ENCODE data around the gene RCN1. TPM values are rescaled to one million over a fixed set of nuclear protein-coding genes. Genes with fewer than 3 reads are reported as not detected.

RCN1 gene
- total RNA-seq, 1 donor from 2014 or later, result 27.5 TPM

GRCh38 chr11:32065865-32066629, 24.8 kb upstream of the RCN1 start:
- Mint-ChIP-seq H3K36me3 (ENCODE audit: low read depth) (no peaks in the 10 kb centered on the region), H3K4me1 (ENCODE audit: low read depth) (no peaks in the 10 kb centered on the region), H3K9me3 (no peaks in the 10 kb centered on the region), H3K4me3 (ENCODE audit: low read depth) (no peak overlapping the region), H3K27ac (no peak overlapping the region), H3K27me3 (ENCODE audit: low read depth) (peaks cover 29% of the 10 kb centered on the region)
- intact Hi-C loops (cut with micrococcal nuclease), result no loop called here
- no peak for DNase-seq (ENCODE audit: low spot score)

DNA sequence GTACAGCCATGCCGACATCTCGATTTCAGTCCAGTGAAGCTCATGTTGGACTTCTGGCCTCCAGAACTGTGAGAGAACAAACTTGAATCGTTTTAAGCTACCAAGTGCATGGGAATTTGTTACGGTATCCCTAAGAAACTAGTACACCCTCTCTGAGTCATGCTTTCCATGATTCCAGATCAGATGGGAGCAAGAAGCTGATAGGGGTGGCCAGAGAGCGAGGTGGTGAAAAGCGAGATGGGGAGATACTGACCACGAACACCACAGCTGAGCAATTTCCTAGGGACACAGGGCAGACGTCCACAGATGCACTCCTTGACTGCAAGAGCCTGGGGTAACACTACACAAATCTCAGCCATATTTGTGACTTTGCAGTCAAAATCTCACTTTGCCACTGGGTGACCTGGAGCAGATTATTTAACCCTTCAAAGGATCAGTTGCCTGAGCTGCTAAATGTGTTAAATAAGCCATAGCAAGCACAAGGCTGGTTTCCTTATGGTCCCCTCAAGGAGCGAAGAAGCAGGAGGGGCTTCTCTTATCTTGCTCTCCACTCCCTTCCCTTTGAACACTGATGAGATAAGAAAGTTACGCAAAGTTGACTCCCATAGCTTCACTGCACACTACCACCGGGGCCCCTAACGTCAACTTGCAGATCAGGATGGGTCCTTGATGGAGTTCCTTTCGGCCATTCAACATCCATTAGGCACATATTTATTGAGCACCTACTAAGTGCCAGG, 22.6 kb upstream of the RCN1 start:
- Mint-ChIP-seq H3K27ac (no peak overlapping the region), H3K36me3 (ENCODE audit: low read depth) (no peaks in the 10 kb centered on the region), H3K27me3 (ENCODE audit: low read depth) (peaks cover 35% of the 10 kb centered on the region)

GRCh38 chr11:32069361-32070058, 21.4 kb upstream of the RCN1 start:
- H3K9me3 Mint-ChIP-seq, result no peaks in the 10 kb centered on the region
- intact Hi-C loops (cut with micrococcal nuclease), result no loop called here
- no peak overlapping the region for H3K27ac Mint-ChIP-seq
- H3K4me3 Mint-ChIP-seq (ENCODE audit: low read depth), result no peak overlapping the region
- DNase-seq (ENCODE audit: low spot score), result no peak
- no peaks in the 10 kb centered on the region for H3K4me1 Mint-ChIP-seq (ENCODE audit: low read depth)
- no peaks in the 10 kb centered on the region for H3K36me3 Mint-ChIP-seq (ENCODE audit: low read depth)
- peaks cover 28% of the 10 kb centered on the region for H3K27me3 Mint-ChIP-seq (ENCODE audit: low read depth)

More for the DNA sequence above, 22.6 kb upstream of the RCN1 start:
- Mint-ChIP-seq H3K4me3 (ENCODE audit: low read depth) (no peak overlapping the region), H3K9me3 (no peaks in the 10 kb centered on the region), H3K4me1 (ENCODE audit: low read depth) (no peaks in the 10 kb centered on the region)
- intact Hi-C loops (cut with micrococcal nuclease), result no loop called here
- no peak for DNase-seq (ENCODE audit: low spot score)

GRCh38 chr11:32070692-32071091, 20.2 kb upstream of the RCN1 start:
- no peak overlapping the region for H3K27ac Mint-ChIP-seq
- no peaks in the 10 kb centered on the region for H3K9me3 Mint-ChIP-seq
- no peaks in the 10 kb centered on the region for H3K36me3 Mint-ChIP-seq (ENCODE audit: low read depth)
- intact Hi-C loops (cut with micrococcal nuclease), result no loop called here
- no peaks in the 10 kb centered on the region for H3K4me1 Mint-ChIP-seq (ENCODE audit: low read depth)
- DNase-seq (ENCODE audit: low spot score), result no peak
- H3K4me3 Mint-ChIP-seq (ENCODE audit: low read depth), result no peak overlapping the region
- H3K27me3 Mint-ChIP-seq (ENCODE audit: low read depth), result peaks cover 28% of the 10 kb centered on the region

- H3K36me3 Mint-ChIP-seq (ENCODE audit: low read depth), result no peaks in the 10 kb centered on the region
- H3K27me3 Mint-ChIP-seq (ENCODE audit: low read depth), result peaks cover 21% of the 10 kb centered on the region
- intact Hi-C loops (cut with micrococcal nuclease), result no loop called here
- no peak for DNase-seq (ENCODE audit: low spot score)
- H3K27ac Mint-ChIP-seq, result no peak overlapping the region
- H3K4me3 Mint-ChIP-seq (ENCODE audit: low read depth), result no peak overlapping the region
- H3K9me3 Mint-ChIP-seq, result no peaks in the 10 kb centered on the region
- no peaks in the 10 kb centered on the region for H3K4me1 Mint-ChIP-seq (ENCODE audit: low read depth)
Observed at GRCh38 chr11:32071811-32072210, 19.1 kb upstream of the RCN1 start.

- intact Hi-C loops (cut with micrococcal nuclease), result no loop called here
- Mint-ChIP-seq H3K4me1 (ENCODE audit: low read depth) (no peaks in the 10 kb centered on the region), H3K9me3 (no peaks in the 10 kb centered on the region), H3K4me3 (ENCODE audit: low read depth) (no peak overlapping the region), H3K36me3 (ENCODE audit: low read depth) (no peaks in the 10 kb centered on the region), H3K27ac (no peak overlapping the region), H3K27me3 (ENCODE audit: low read depth) (peaks cover 22% of the 10 kb centered on the region)
- DNase-seq (ENCODE audit: low spot score), result no peak
Observed at GRCh38 chr11:32072872-32073643, 17.8 kb upstream of the RCN1 start.

- H3K4me1 Mint-ChIP-seq (ENCODE audit: low read depth), result no peaks in the 10 kb centered on the region
- H3K9me3 Mint-ChIP-seq, result no peaks in the 10 kb centered on the region
- DNase-seq (ENCODE audit: low spot score), result no peak
- no peaks in the 10 kb centered on the region for H3K36me3 Mint-ChIP-seq (ENCODE audit: low read depth)
- intact Hi-C loops (cut with micrococcal nuclease), result no loop called here
- no peak overlapping the region for H3K27ac Mint-ChIP-seq
- H3K27me3 Mint-ChIP-seq (ENCODE audit: low read depth), result peaks cover 16% of the 10 kb centered on the region
- H3K4me3 Mint-ChIP-seq (ENCODE audit: low read depth), result no peak overlapping the region
Observed at GRCh38 chr11:32073644-32074026, 17.2 kb upstream of the RCN1 start.

GRCh38 chr11:32079553-32079952, 11.3 kb upstream of the RCN1 start:
- Mint-ChIP-seq H3K36me3 (ENCODE audit: low read depth) (no peaks in the 10 kb centered on the region), H3K9me3 (no peaks in the 10 kb centered on the region), H3K27me3 (ENCODE audit: low read depth) (peaks cover 20% of the 10 kb centered on the region), H3K4me3 (ENCODE audit: low read depth) (no peak overlapping the region), H3K4me1 (ENCODE audit: low read depth) (no peaks in the 10 kb centered on the region), H3K27ac (no peak overlapping the region)
- intact Hi-C loops (cut with micrococcal nuclease), result no loop called here
- DNase-seq (ENCODE audit: low spot score), result no peak

DNA sequence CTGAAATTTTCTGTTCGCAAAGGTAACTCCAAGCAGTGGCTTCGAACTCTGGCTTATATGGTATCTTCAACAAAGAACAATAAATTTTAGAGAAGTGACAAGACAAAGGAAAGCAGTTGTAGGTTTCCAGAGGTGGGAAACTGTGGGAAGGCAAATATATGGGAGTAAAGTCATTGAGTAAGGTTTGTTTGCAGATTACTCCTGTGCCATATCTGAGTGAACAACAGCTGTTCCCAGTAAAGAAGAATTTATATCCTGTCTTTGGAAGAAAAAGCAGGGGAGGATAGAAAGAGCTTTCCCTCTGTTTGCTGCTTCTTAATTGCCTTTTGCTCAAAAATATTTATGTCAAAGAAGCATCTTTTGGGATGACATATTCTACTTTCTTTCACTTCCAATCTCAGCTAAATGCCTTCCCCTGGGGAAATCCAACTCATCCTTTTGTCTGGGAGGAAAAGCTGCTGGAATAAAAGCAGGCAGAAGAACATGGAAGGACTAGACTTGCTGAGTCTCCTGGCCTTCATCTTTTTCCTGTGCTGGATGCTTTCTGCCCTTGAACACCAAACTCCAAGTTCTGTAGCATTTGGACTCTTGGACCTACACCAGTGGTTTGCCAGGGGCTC, 10.4 kb upstream of the RCN1 start:
- no peak overlapping the region for H3K4me3 Mint-ChIP-seq (ENCODE audit: low read depth)
- peaks cover 23% of the 10 kb centered on the region for H3K27me3 Mint-ChIP-seq (ENCODE audit: low read depth)
- intact Hi-C loops (cut with micrococcal nuclease), result no loop called here
- no peaks in the 10 kb centered on the region for H3K36me3 Mint-ChIP-seq (ENCODE audit: low read depth)
- no peak overlapping the region for H3K27ac Mint-ChIP-seq
- no peaks in the 10 kb centered on the region for H3K9me3 Mint-ChIP-seq
- no peak for DNase-seq (ENCODE audit: low spot score)
- no peaks in the 10 kb centered on the region for H3K4me1 Mint-ChIP-seq (ENCODE audit: low read depth)

DNA sequence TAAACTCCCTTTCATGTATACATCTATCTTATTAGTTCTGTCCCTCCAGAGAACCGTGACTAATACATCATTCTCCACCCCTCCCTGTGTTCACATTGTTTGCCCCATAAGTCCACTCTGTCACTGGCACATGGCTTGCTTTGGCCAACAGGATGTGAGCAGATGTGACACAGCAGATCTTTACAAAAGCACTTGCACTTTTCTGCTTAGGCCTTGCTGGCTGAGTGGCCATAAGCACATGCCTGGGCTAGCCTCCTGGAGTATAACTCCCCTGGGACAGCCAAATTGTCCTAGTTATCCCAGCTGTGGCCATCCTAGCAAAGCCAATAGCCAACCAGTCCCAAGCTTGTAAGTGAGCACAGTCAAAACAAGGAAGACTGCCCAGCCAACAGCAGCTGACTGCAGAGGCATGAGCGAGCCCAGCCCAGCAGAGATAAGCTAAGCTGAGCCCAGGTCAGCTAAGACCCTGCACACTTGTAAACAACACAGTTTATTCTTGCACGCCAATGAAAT, 9.7 kb upstream of the RCN1 start:
- no peak overlapping the region for H3K4me3 Mint-ChIP-seq (ENCODE audit: low read depth)
- DNase-seq (ENCODE audit: low spot score), result no peak
- H3K27ac Mint-ChIP-seq, result no peak overlapping the region
- peaks cover 26% of the 10 kb centered on the region for H3K27me3 Mint-ChIP-seq (ENCODE audit: low read depth)
- H3K4me1 Mint-ChIP-seq (ENCODE audit: low read depth), result no peaks in the 10 kb centered on the region
- H3K36me3 Mint-ChIP-seq (ENCODE audit: low read depth), result no peaks in the 10 kb centered on the region
- H3K9me3 Mint-ChIP-seq, result no peaks in the 10 kb centered on the region
- intact Hi-C loops (cut with micrococcal nuclease), result no loop called here

GRCh38 chr11:32081901-32082300, 9.0 kb upstream of the RCN1 start:
- Mint-ChIP-seq H3K36me3 (ENCODE audit: low read depth) (no peaks in the 10 kb centered on the region), H3K27ac (no peak overlapping the region), H3K4me1 (ENCODE audit: low read depth) (no peaks in the 10 kb centered on the region), H3K4me3 (ENCODE audit: low read depth) (no peak overlapping the region), H3K27me3 (ENCODE audit: low read depth) (peaks cover 34% of the 10 kb centered on the region), H3K9me3 (no peaks in the 10 kb centered on the region)
- intact Hi-C loops (cut with micrococcal nuclease), result no loop called here
- no peak for DNase-seq (ENCODE audit: low spot score)

GRCh38 chr11:32082346-32082986, 8.4 kb upstream of the RCN1 start:
- intact Hi-C loops (cut with micrococcal nuclease), result no loop called here
- H3K36me3 Mint-ChIP-seq (ENCODE audit: low read depth), result no peaks in the 10 kb centered on the region
- no peak overlapping the region for H3K4me3 Mint-ChIP-seq (ENCODE audit: low read depth)
- H3K27me3 Mint-ChIP-seq (ENCODE audit: low read depth), result peaks cover 36% of the 10 kb centered on the region
- no peaks in the 10 kb centered on the region for H3K9me3 Mint-ChIP-seq
- peaks cover 4% of the 10 kb centered on the region for H3K4me1 Mint-ChIP-seq (ENCODE audit: low read depth)
- no peak for DNase-seq (ENCODE audit: low spot score)
- no peak overlapping the region for H3K27ac Mint-ChIP-seq

Data from activated T-helper 2 cell treated with anti-CD3 and anti-CD28 coated beads, Interferon-gamma antibody, Interleukin-2, Interleukin-4, amounts not matched to agents 10 μg/mL and 5 μg/mL and 100 μg/mL, durations not matched to agents 14 hours and 24 hours and 36 hours (primary cell).